HEK293T (cell line): ENCODE measurements around the gene VASH1.

Experiments used
- ARNT ChIP-seq: fragments of 450-650 bp; IDR thresholded peaks from 2 replicates; pipeline ENCODE4 v1.6.1; 2017; ENCODE audit warnings: mild to moderate bottlenecking
- FOXM1 ChIP-seq: fragments of 450-650 bp; IDR thresholded peaks from 2 replicates; pipeline ENCODE4 v1.6.1; 2017; ENCODE audit warnings: mild to moderate bottlenecking, borderline replicate concordance
- SP1 ChIP-seq: fragments of 450-650 bp; IDR thresholded peaks from 2 replicates; pipeline ENCODE4 v1.6.1; 2017
- SUZ12 ChIP-seq: fragments of 450-650 bp; IDR thresholded peaks from 2 replicates; pipeline ENCODE4 v1.6.1; 2016; ENCODE audit warnings: mild to moderate bottlenecking

DNA sequence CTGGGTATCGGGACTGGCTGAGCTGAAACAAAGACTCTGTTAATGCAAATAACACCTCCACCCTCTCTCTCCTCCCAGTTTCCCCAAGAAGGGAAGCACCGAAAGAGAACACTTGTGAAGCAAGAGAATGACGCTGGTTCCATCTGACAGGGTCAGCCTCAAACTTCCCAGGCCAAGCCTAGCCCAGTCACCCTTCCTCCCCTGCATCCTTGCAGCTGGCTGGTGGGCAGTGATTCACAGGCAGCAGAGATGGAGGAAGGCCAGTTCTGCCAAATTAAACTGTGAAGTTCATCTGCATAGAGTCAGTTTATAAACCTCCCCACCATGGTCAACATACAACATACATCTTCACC, 67.7 kb downstream of the VASH1 start:
- TF ChIP-seq ARNT: no peak
- no peak for TF ChIP-seq SUZ12
- no peak for TF ChIP-seq SP1
- no peak for TF ChIP-seq FOXM1
